Measurements from ENCODE around the gene AGO1.
"Not testable (repeated sequence)": the region's sequence is repeated elsewhere in the genome, so short reads cannot be mapped to it uniquely, and the experiment has no call there.

AGO1 gene

DNA sequence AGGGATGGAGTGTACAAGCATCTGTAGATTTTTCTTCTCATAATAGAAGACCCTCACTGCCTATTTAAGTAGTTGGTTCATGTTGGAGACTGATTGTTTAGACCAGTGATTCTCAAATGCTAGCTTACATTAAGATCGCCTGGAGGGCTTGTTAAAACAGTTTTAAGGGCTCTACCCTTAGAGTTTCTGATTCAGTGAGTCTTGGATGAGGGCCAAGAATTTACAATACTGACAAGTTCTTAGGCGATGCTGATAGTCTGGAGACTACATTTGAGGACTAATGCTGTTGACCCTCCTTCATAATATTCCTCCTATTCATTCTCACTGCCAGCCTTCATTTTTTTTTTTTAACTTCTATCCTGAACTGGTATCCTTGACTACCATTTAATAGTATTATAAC is 32.7 kb downstream of the AGO1 start:
- DNase-seq (ENCODE audit: low spot score) = no peak

DNA sequence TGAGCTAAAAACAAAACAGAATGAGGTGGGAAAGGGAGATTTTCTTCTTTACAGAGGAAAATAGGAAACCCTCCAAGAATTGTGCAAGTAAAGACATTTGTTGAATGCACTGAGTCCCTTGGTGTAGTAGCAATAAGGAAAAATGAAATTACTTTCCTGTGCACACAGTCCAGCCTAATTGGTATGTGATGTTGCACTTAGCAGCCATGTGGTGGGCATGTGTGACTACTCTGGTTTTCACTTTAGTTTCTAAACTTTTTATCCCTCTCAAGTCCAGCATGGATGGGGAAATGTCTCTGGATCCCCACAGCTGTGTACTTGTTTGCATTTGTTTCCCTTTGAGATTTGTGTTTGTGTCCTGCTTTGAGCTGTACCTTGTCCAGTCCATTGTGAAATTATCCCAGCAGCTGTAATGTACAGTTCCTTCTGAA is 40.8 kb downstream of the AGO1 start:
- DNase-seq (ENCODE audit: low spot score) = no peak

DNA sequence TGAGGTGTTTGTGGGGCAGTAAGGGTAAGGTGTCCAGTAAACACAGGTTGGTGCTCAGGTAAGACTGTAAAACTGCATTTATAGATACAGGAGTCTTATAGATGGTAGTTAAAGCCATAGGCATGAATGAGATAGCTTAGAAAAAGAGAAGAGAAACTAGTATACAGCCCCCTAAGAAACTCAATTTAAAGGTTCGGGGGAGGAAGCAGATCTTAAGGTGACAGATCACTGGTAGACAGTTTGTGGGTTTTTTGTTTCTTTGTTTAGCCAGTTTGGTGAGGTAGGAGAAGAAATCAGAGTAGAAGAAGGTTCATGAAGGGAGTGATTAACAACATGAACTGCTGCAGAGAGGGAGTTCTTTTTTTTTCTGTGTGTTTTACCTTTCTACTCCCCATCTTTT is 41.8 kb downstream of the AGO1 start:
- DNase-seq (ENCODE audit: low spot score) = no peak

DNA sequence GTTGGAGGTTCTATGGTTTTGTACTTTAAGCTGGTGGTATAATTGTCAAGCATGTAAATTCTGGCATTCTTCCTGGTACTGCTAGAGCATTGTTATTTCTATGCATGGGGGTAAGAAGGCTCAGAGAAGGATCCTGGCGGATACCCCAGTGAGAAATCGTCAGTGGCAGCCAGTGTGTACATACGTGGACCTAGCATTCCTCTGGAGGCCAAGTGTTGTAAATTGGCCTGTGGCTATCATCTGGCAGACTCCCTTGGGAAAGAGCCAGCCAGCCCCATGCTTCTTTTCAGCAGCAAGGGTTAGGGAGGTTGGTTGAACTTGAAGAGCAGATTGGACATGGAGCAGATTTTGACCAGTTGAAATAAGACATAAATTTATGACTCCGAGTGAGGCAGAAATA is 42.7 kb downstream of the AGO1 start:
- no peak for DNase-seq (ENCODE audit: low spot score)

DNA sequence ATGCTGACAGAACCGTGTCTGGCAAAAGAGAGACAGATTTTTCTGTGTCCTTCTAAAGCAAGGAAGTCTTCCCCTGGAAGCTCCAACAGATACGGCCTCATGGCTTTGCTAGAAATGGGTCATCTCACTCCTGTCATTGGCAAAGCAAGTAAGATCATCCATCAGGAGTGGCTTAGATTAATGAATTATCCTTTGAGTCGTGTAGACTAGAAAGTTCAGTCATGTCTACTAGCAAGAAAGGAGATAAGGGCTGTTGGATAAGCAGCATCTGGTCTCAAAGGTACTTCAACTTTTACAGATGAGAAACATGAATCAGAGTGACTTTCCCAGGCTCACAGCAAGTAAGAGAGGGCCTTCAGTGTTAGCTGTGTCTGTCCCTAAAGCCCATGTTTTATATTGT is 44.5 kb downstream of the AGO1 start:
- DNase-seq (ENCODE audit: low spot score) = no peak

DNA sequence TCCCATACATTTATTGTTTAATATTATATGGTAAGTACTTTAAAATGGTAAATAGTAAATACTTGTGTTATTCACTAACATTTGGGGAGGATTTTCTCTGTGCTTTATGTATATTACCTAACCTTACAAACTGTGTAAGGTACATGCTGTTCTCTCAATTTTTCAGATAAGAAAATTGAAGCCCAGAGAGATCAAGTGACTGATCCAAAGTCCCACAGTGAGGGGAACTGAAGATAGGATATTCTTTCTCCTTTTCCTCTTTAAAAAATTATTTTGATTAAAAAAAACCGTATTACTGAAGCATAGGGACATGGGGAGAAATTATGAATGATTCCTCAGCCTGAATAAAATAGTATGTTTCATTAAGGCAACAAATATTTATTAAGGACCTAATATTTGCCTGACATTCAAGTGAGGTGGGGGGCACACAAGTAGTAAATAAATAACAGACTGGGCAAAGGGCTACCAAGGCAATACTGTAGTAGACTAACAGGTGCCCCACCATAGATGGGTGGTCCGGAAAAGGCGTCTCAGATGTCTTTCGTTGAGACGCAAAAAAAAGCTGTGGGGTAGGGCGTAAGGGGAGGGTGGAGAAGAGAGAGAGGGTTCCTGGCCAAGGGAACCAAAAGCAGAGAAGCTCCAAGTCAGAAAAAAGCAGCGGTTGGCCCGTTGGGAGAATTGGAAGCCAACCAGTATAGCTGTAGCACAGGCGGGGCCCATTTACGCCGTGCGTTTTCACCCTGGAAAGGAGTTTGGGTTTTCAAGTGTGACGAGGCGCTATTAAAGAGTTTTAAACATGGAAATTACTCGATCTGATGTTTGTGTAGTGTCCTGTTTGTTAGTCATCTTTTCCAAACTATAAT is 47.0 kb downstream of the AGO1 start:
- DNase-seq (ENCODE audit: low spot score) = peak; percentile 17

DNA sequence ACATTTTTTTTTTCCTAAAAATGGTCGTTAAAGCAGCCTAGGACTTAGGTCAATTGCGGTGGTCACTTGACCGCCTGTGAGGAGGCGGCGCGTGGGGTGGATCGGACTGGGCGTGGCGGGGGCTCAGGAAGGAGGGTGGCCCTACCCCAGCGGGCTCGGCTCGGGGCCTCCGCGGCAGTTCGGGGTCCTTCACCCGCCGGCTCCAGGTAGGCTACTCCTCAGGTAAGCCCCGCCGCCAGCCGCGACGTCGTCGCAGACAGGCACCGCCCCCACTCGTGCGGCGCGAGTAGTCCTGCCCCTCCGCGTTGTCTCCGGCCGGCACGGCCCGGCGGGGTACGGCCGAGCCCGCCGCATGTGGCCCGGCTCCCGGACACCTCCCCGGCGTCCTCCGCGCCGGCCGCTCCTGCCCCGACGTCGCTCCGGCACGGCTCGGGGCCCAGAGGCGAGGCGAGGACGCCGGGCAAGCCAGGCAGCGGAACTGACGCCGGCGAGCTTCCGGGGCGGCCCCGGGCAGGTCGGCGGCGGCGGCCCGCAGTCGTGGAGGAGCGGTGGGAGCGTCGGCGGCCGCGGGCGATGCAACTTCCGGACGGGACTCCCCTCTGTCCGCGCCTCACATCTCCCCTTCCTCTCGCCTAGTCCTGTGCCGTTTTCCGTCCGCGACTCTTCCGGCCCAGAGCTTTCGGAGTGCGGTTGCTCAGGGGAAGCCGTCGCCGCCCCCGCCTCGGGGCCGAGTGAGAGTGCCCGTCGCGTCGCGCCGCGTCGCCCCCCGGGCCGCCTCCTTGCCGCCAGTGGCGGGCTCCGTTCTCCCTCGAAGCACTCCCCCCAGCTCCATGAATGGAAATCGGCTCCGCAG is 47.8 kb downstream of the AGO1 start, which contains the start of gene AGO3:
Gene AGO3 (plus strand): TSS at position 513 of the 853 bp plus-strand sequence. CDS start 322 bp downstream, at position 835.
- peak; percentile 70 for DNase-seq (ENCODE audit: low spot score)

DNA sequence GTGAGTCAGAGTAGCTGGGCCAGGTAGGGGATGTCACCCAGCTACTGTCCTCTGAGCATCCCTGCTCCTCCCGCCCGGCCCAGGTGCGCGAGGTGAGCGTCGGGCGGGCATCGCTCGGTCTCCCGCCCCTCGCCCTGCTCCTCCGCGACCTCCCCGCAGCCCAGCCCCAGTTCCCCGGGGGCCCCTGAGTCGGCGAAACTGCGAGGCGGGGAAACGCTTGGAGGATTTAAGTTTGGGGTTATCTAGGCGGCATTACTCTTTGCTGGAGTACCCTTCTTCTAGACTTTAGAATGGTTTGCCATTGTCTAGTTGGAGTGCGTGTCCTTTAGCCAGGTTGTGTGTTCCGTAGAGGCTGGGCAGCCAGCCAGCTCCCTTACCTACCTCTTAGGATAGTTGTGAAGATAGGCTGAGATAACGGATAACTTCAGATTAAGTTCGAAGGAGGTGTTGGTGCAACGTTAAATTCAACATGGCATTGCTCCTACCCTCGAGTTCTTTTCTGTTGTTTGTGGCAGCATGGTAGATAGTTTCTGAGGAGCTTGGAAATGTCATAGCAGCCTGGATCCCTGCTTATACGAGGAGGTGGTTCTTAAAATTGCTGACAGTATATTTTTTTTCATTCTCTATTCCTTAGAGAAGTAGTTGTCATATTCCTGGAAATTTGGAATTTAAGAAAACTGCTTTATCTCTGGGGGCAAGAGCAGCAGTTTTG is 48.6 kb downstream of the AGO1 start:
- no peak for DNase-seq (ENCODE audit: low spot score)

DNA sequence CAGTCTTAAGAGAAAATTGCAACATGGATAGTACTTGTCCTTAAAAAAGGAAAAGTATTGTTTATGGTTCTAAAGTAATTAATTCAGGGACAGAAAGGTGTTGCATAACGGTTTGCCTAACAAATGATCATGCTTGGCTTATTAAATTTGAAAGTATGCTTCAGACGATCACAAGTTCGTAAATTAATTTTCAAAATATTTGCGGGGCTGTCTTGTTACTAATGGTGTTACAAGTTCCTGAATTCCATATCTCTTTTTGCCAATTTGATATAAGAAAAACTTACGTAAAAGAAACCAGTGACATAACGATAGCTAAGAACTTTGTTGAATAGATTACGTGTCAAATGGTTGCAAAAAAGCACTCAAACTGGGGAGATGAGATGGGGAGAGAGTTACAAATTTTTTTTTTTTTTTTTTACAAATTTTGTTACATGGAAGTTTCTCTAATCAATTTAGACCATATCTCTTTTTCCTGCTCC is 49.2 kb downstream of the AGO1 start:
- DNase-seq (ENCODE audit: low spot score) = no peak

DNA sequence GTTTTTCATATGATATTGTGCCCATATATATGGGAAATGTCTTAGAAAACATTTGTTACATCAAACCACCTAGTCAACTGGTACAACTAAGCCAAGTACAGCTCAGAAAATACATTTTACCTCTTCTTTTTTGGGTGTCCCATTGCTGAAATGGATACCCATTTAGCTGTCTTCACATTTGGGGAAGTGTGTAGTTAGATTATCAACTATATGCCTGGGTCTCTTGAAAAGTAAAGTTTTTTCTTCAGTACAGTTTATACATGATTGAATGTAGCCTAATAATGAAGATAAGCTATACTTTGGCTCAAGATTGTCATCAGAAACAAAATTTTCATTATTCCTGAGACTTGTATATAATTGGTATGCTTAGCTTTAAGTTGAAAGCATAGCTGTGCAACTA is 49.9 kb downstream of the AGO1 start:
- DNase-seq (ENCODE audit: low spot score) = no peak

DNA sequence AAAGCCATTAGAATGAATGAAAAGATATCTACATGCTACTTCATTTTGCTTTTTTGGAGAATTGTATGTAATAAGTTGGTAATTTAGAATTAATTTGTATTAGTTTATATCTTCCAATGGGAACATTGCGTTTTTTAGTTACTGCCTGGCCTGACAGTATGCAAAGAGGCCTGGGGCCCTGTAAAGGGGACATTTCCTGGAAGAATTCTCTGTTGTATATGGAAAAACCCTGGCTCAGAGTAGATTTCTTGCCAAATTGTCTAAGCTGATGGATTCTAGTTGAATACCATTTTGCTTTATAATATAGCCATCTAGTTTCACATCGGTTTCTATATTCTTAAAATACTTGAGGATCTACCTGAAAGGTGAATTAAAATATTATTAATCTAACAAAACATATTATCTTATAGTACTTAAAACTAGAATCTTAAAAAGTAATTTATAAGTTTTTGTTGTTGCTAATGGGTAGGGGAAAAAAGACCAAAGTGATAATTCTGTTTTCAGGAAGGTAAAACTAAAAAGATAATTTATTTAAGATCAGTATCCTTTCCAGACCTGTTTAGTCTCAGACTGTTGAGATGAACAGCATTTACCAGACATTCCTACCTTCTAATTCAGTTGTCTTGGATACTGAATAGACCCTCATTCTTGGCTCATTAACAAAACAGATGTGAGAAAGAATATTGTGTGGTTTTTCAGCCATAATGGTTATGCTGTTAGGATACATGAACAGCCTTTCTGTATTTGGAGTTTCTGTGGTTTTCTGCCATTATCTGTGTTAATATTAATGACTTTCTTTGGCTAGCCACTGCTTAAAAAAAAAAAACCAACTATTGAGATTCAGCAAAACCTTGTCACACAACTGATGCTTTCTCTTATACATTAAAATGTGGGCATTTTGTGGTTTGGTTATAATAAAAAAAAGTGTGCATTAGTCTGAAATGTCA is 52.7 kb downstream of the AGO1 start:
- no peak for DNase-seq (ENCODE audit: low spot score)

DNA sequence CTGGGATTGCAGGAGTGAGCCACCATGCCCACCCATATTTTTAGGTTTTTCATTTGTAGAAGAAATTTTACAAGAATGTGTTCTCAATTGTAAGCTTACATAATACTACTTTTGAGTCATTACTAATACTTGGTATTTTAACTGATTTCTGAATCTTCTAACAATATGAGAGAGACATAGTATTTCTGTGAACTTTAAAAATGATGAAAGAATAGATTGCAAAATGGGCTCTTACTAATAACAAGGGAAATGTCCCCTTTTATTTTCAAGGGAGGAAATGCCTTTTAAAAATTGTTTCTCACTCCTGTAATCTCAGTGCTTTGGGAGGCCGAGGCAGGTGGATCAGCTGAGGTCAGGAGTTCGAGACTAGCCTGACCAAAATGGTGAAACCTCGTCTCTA is 53.8 kb downstream of the AGO1 start:
- DNase-seq (ENCODE audit: low spot score) = no peak

DNA sequence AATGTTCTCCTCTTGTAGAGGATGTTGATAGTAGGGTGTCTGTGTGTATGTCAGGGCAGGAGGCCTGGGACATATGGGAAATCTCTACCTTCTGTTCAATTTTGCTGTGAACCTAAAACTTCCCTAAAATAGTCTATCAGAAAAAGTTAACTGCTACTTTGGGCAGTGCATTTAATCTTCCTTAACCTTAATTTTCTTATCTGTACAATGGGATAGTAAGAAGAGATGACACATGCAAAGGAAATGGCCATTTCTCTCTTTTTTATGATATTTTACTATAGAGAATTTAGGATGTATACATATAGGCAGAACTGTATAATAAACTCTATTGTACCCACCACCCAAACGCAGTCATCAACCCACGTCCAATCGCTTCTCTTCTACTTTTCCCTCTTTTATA is 56.5 kb downstream of the AGO1 start:
- no peak for DNase-seq (ENCODE audit: low spot score)

DNA sequence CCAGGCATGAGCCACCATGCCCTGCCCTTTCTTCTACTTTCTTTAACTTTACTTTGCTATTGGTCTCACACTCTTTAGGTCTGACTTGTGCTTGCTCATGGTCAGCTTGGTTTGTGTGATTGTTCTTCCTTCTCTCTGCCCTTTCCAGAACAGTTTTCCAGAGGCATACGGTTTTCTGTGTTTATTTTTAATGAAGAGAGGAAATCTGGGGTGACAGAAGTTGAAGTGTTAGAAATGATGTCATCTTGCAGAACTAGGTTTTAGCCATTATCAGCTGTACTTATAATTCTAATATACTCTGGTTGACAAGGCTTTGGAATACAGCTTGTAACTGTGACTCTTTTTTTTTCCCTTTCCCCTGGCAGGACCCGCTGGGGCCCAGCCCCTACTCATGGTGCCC is 62.3 kb downstream of the AGO1 start:
- no peak for DNase-seq (ENCODE audit: low spot score)

DNA sequence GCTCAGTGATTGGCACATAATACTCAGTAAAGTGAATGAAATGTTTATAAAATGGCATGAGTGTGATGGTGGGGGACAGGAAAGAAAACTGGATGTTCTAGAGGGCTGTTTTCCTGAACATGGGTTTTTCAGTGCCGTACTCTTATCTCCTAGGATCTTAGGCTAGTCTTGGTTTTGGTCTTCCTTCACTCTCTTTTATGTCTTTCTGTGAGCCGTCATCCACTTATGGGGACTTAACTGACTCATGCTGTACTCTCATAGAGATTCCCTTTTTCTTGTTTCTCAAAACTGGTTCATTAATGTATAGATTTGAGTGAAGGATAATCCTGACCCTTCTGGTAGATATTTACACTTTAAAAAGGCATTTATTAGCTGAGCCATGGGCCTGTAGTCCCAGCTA is 64.5 kb downstream of the AGO1 start:
- DNase-seq (ENCODE audit: low spot score) = no peak

DNA sequence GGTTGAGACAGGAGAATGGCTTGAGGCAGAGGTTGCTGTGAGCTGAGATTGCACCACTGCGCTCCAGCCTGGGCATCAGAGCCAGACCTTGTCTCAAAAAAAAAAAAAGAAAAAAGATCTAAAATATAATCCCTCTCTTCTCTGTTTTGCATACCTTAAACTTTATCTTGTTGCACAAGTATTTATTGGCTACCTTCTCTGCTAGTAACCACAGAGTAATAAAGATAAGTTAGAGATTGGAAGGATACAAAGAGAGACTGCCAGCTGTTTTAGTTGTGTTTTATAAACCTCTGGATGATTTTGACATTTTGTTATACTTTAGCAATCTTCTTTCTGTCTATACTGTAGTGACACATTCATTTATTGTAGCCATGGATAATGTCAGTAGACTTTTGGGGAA is 75.5 kb downstream of the AGO1 start:
- DNase-seq (ENCODE audit: low spot score) = no peak

DNA sequence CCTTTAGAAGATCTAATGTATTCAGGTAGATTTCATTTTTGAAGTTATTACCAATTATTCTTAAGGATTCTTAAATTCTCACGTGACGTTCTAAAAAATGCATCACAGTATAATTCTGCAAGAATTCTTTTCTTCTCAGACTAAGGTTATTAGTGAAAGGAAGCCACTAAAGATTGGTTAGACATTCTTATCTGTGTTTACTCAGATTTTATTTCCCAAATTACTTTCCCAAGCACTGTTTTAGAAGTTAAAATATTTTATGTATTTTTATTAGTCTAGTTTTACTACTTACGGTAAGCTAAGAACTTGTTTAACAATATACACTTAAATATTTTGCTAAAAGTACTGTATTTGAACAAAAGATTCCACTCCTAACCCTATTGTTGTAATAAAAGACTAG is 76.3 kb downstream of the AGO1 start:
- DNase-seq (ENCODE audit: low spot score) = no peak

DNA sequence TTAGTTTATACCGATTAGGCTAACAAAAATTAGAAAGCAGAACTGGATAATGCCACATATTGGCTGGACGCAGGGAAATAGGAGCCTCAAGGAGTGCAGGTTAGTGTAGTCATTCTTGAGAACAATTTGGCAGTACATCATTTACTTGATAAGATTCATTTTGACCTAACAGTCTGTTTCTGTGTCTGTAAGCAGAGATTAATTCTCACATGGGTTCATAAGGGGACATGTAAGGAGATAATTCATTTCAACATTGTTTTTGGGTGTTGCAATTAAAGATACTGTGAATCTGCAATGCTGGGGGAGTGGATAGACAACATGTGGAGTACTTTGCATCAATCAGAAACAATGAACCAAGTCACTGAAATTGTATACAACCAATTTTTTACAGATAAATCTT is 79.9 kb downstream of the AGO1 start:
- no peak for DNase-seq (ENCODE audit: low spot score)

DNA sequence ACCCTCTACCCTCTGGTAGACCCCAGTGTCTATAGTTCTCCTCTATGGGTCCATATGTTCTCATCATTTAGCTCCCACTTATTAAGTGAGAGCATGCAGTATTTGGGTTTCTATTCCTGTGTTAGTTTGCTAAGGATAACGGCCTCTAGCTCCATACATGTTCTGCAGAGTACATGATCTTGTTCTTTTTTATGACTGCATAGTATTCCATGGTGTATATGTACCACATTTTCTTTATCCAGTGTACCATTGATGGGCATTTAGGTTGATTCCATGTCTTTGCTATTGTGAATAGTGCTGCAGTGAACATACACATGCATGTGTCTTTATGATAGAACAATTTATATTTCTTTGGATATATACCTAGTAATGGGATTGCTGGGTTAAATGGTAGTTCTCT is 81.3 kb downstream of the AGO1 start:
- not testable (repeated sequence) for DNase-seq (ENCODE audit: low spot score)

DNA sequence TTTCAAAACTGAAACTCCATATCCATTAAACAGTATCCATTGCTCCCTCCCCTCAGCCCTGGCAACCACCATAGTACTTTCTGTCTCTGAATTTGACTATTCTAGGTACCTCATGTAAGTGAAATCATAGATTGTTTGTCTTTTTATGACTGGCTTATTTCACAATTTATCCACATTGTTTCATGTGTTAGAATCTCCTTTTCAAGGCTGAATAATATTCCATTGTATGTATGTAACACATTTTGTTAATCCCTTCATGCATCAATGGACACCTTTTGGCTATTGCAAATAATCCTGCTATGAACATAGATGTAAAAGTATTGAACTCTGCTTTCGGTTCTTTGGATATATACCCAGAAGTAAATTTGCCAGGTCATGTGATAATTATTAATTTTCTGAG is 85.4 kb downstream of the AGO1 start:
- DNase-seq (ENCODE audit: low spot score) = no peak

DNA sequence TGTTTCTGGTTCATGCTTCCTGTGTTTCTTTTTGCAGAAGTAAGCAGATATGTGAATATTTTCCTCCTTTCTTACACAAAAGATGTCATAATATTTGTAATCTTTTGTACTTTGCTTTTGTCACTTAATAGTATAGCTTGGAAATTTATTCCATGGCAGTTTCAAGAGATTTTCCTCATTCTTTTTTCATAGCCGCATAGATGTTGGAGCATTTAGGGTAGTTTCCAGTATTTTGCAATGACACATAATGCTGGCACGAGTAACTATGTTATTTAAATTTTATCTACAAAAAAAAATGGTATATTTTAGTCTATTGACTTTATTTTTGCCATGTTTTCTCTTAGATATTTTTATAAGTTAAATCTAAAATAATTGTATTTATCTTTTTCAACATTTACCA is 88.6 kb downstream of the AGO1 start:
- DNase-seq (ENCODE audit: low spot score) = no peak
